ENCODE measurements around the gene SRGAP3. TPM values are rescaled to one million over a fixed set of nuclear protein-coding genes. Genes with fewer than 3 reads are reported as not detected.

Gene SRGAP3
- total and polyA plus RNA-seq, 8 donors, result 0.31 to 31.7 (median 5.8) TPM

DNA sequence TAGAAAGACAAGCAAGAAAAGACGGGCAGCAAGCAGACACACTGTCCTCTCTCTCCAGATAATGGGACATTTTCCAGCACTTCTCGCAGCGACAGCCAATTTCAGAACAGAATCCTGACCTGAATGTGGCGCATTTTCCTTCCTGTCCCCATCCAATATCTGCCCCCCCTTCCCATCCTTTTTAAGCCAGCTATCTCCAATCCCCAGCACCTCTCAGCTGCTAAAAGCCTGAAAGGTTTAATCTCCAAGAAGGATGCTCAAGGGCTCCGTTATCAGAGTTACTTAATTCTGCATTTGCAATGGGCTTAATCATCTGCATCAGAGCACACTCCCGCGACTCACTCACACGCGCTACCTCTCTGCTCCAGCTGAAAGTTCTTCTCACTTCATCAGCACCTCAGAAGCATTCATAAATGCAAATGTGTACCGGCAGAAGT lies 50.5 kb downstream of the SRGAP3 start:
- 84 to 90% (median 87%) methylated on average over 10 of the region's 10 CpGs for WGBS, 5 donors
- no peak overlapping the region for H3K4me3 ChIP-seq
- H3K27ac ChIP-seq, result no peak overlapping the region
- intact Hi-C loops (cut with DNase I; ENCODE audit: low total_unique reads), result no loop called here
- no peak for DNase-seq
- no peaks in the 10 kb centered on the region for H3K27me3 ChIP-seq
- TF ChIP-seq EP300 (IDR thresholded peaks at IDR 0.05), result no peak
- no peak for TF ChIP-seq POLR2A (IDR thresholded peaks at IDR 0.05)
- TF ChIP-seq, protein P1, sequence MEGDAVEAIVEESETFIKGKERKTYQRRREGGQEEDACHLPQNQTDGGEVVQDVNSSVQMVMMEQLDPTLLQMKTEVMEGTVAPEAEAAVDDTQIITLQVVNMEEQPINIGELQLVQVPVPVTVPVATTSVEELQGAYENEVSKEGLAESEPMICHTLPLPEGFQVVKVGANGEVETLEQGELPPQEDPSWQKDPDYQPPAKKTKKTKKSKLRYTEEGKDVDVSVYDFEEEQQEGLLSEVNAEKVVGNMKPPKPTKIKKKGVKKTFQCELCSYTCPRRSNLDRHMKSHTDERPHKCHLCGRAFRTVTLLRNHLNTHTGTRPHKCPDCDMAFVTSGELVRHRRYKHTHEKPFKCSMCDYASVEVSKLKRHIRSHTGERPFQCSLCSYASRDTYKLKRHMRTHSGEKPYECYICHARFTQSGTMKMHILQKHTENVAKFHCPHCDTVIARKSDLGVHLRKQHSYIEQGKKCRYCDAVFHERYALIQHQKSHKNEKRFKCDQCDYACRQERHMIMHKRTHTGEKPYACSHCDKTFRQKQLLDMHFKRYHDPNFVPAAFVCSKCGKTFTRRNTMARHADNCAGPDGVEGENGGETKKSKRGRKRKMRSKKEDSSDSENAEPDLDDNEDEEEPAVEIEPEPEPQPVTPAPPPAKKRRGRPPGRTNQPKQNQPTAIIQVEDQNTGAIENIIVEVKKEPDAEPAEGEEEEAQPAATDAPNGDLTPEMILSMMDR (IDR thresholded peaks at IDR 0.05), result no peak
- TF ChIP-seq POLR2AphosphoS5 (IDR thresholded peaks at IDR 0.05), result no peak
- no peaks in the 10 kb centered on the region for H3K9me3 ChIP-seq
- no peaks in the 10 kb centered on the region for H3K36me3 ChIP-seq
- peaks cover 0 to 4% (median 2%) of the 10 kb centered on the region in 4 donors for H3K4me1 ChIP-seq

DNA sequence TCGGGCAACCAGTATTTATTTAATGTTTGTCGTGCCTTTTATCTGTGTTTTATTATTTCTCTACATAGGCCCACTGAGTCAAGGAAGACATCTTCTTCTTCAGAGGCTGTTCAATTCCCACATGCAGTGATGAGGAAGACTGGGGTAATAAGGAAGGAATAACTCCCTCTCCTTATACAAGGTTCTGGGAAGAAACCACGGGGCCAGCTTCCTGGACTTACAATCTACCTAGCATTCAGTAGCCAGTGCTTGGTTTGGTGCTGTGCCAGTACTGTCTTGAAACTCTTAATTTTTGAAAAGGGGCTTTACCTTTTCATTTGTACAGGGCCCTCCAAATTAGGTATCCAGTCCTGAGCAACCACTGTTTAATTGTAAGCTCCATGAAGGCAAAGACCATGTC lies 51.2 kb downstream of the SRGAP3 start:
- DNase-seq, result no peak
- Histone ChIP-seq H3K27ac (no peak overlapping the region), H3K36me3 (no peaks in the 10 kb centered on the region), H3K9me3 (no peaks in the 10 kb centered on the region), H3K4me3 (no peak overlapping the region), H3K4me1 (no peaks in the 10 kb centered on the region), H3K27me3 (no peaks in the 10 kb centered on the region)
- TF ChIP-seq POLR2A (IDR thresholded peaks at IDR 0.05), result no peak
- TF ChIP-seq, protein P1 (IDR thresholded peaks at IDR 0.05), result no peak
- intact Hi-C loops (cut with DNase I; ENCODE audit: low total_unique reads), result no loop called here
- WGBS, 5 donors, result 47 to 79% (median 67%) methylated on average over 3 of the region's 3 CpGs

DNA sequence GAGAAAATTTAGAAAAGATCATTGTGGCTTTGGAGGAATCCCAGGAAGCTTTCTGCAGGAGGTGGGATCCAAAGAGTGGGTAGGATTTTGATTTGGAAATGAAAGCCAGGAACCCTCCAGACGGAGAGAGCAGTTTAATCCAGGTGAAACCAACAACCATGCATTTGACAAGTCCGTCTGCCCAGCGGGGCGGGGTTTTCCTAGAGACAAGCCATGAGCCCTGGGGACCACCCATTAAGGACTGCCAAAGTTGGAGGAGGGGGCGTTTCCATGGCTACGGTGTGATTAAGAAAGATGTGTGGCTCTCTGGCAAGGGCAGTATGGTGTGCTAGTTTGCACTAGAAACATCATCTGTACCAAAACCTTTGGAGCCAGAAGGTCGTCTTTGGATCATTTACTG lies 53.4 kb downstream of the SRGAP3 start:
- DNase-seq, result peak in 1 of 2 donors; percentile 55
- no peaks in the 10 kb centered on the region for H3K27me3 ChIP-seq
- H3K4me3 ChIP-seq, result no peak overlapping the region
- H3K36me3 ChIP-seq, result no peaks in the 10 kb centered on the region
- H3K4me1 ChIP-seq, result no peaks in the 10 kb centered on the region
- no peak overlapping the region for H3K27ac ChIP-seq
- intact Hi-C loops (cut with DNase I; ENCODE audit: low total_unique reads), result no loop called here
- 66 to 78% (median 71%) methylated on average over 7 of the region's 7 CpGs for WGBS, 5 donors
- TF ChIP-seq EP300 (IDR thresholded peaks at IDR 0.05) (no peak), POLR2AphosphoS5 (IDR thresholded peaks at IDR 0.05) (no peak), POLR2A (IDR thresholded peaks at IDR 0.05) (no peak)
- TF ChIP-seq, protein P1 (IDR thresholded peaks at IDR 0.05), result no peak
- no peaks in the 10 kb centered on the region for H3K9me3 ChIP-seq

DNA sequence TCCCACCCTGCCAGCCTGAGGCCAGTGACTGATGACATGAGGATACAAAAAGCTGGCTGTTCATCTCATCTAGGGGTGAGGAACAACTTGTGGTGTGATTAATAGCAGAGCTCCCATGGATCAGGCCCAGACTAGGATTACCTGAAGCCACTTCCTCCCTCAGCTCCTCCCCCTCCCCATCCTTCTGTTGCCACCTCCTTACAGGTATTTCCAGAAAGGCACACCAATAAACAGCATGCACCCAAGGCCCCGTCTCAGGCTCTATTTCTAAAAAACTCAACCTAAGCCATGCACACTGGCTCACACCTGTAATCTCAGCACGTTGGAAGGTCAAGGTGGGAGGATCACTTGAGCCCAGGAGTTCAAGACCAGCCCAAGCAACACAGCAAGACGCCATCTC lies 54.1 kb downstream of the SRGAP3 start:
- DNase-seq, result no peak
- Histone ChIP-seq H3K4me3 (no peak overlapping the region), H3K9me3 (no peaks in the 10 kb centered on the region), H3K4me1 (no peaks in the 10 kb centered on the region), H3K27ac (no peak overlapping the region), H3K36me3 (no peaks in the 10 kb centered on the region), H3K27me3 (no peaks in the 10 kb centered on the region)
- WGBS, 5 donors, result 88 to 100% (median 89%) methylated on average over 3 of the region's 3 CpGs
- TF ChIP-seq, protein P1 (IDR thresholded peaks at IDR 0.05), result no peak
- TF ChIP-seq POLR2A (IDR thresholded peaks at IDR 0.05) (no peak), EP300 (IDR thresholded peaks at IDR 0.05) (no peak), POLR2AphosphoS5 (IDR thresholded peaks at IDR 0.05) (no peak)
- intact Hi-C loops (cut with DNase I; ENCODE audit: low total_unique reads), result no loop called here
